Esophagus muscularis mucosa (tissue), 4 donors: ENCODE results near the gene TCP11. TPM values are rescaled to one million over a fixed set of nuclear protein-coding genes. Genes with fewer than 3 reads are reported as not detected.

ENCODE experiments used
- DNase-seq: peaks from one replicate; pipeline ENCODE4 v3.0.0-alpha.2; 2017; ENCODE audit errors: extremely low spot score
- H3K27ac ChIP-seq, 4 donors: fragments of 200-600 bp; sonication (generic); replicated peaks in 1 of 4; 1 replicate in 3 of 4; 2 replicates in 1 of 4; pipeline ENCODE4 v1.5.1; 2016 to 2019; ENCODE audit warnings: mild to moderate bottlenecking in 1 of 4
- H3K27me3 ChIP-seq, 4 donors: fragments of 200-600 bp; sonication (generic); one replicate each; pipeline versions ENCODE4 v1.5.1 to v1.6.0; 2016 to 2019
- H3K36me3 ChIP-seq, 4 donors: fragments of 200-600 bp; sonication (generic); one replicate each; pipeline ENCODE4 v1.5.1; 2016 to 2019
- H3K4me1 ChIP-seq, 4 donors: fragments of 200-600 bp; sonication (generic); one replicate each; pipeline ENCODE4 v1.5.1; 2016 to 2019
- H3K4me3 ChIP-seq, 4 donors: fragments of 200-600 bp; sonication (generic); 1 replicate in 2 of 4; 2 replicates in 2 of 4; pipeline ENCODE4 v1.5.1; 2016 to 2019; ENCODE audit warnings: mild to moderate bottlenecking in 4 of 4, moderate library complexity in 1 of 4
- H3K9me3 ChIP-seq, 4 donors: fragments of 200-600 bp; sonication (generic); 1 replicate in 3 of 4; 2 replicates in 1 of 4; pipeline ENCODE4 v1.5.1; 2016 to 2019
- EP300 ChIP-seq: sonication (generic); formaldehyde crosslinking; IDR thresholded peaks from one replicate; pipeline ENCODE4 v1.6.1; 2017; ENCODE audit warnings: antibody characterized with exemption
- POLR2A ChIP-seq: fragments of 450-650 bp; IDR thresholded peaks from one replicate; pipeline ENCODE4 v1.6.1; 2017; ENCODE audit warnings: antibody characterized with exemption, moderate library complexity, mild to moderate bottlenecking, low read depth
- POLR2AphosphoS5 ChIP-seq, 2 donors: sonication (generic); formaldehyde crosslinking; IDR thresholded peaks; one replicate each; pipeline ENCODE4 v1.6.1; 2017; ENCODE audit warnings: antibody characterized with exemption in 2 of 2
- WGBS: methylation state at CpG from one replicate; pipeline ENCODE4 v1.1.5; 2018; 5-methylcytosine and 5-hydroxymethylcytosine counted together
- intact Hi-C: fragments of 100-400 bp; cut with DNase I; formaldehyde crosslinking; loops from one replicate; pipeline ENCODE4 v1.15.1; 2023
- total RNA-seq, 4 donors: library from RNA; depleted of rRNA; stranded (reverse); fragments of >200 nt; gene quantifications; one replicate each; pipeline versions ENCODE4 v1.1.0 to v1.2.1, GENCODE V29; 2016
- TF ChIP-seq, protein P1 (sequence below), 3 experiments: fragments of 200-600 bp in 2 of 3; fragments of 450-650 bp in 1 of 3; sonication (generic) in 2 of 3; IDR thresholded peaks; one replicate each; pipeline ENCODE4 v1.5.1; 2017 to 2019; ENCODE audit warnings: antibody characterized with exemption in 3 of 3, mild to moderate bottlenecking in 2 of 3, moderate library complexity in 1 of 3

Gene TCP11
- total RNA-seq, 4 donors from 2014 or later = 0.75 to 1.1 (median 0.83) TPM; not detected in 1

DNA sequence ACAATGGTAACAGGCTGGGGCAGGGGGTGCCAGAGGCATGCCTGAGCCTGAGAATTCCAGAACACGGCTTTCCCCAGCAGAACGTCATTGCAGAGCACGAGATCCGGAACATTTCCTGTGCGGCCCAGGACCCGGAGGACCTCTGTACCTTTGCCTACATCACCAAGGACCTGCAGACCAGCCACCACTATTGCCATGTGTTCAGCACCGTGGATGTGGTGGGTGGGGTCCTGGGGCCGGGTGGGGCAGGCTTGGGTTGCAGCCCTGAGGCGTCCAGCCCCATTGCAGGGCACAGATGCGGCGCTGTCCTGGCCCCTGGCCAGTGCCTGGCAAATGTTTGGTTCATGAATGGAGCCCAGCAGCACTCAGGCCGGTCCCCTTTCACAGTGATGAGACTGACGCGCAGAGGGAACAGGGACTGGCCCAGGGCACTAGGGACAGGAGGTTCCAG lies 57.1 kb downstream of the TCP11 start:
- no peaks in the 10 kb centered on the region for H3K9me3 ChIP-seq
- no peak for TF ChIP-seq POLR2AphosphoS5 (IDR thresholded peaks at IDR 0.05)
- TF ChIP-seq, protein P1, sequence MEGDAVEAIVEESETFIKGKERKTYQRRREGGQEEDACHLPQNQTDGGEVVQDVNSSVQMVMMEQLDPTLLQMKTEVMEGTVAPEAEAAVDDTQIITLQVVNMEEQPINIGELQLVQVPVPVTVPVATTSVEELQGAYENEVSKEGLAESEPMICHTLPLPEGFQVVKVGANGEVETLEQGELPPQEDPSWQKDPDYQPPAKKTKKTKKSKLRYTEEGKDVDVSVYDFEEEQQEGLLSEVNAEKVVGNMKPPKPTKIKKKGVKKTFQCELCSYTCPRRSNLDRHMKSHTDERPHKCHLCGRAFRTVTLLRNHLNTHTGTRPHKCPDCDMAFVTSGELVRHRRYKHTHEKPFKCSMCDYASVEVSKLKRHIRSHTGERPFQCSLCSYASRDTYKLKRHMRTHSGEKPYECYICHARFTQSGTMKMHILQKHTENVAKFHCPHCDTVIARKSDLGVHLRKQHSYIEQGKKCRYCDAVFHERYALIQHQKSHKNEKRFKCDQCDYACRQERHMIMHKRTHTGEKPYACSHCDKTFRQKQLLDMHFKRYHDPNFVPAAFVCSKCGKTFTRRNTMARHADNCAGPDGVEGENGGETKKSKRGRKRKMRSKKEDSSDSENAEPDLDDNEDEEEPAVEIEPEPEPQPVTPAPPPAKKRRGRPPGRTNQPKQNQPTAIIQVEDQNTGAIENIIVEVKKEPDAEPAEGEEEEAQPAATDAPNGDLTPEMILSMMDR (IDR thresholded peaks at IDR 0.05) = no peak
- TF ChIP-seq POLR2A = no peak
- no peak for TF ChIP-seq EP300
- intact Hi-C loops = no loop called here
- peak overlapping the region; percentile 59 to 77 (median 70) for H3K27ac ChIP-seq
- peaks cover 18 to 90% (median 80%) of the 10 kb centered on the region in 4 donors for H3K4me1 ChIP-seq
- 83% methylated on average over 10 of the region's 14 CpGs for WGBS
- H3K36me3 ChIP-seq = peaks cover 98 to 100% (median 100%) of the 10 kb centered on the region in 4 donors
- H3K27me3 ChIP-seq = no peaks in the 10 kb centered on the region
- no peak overlapping the region for H3K4me3 ChIP-seq
- DNase-seq = no peak

DNA sequence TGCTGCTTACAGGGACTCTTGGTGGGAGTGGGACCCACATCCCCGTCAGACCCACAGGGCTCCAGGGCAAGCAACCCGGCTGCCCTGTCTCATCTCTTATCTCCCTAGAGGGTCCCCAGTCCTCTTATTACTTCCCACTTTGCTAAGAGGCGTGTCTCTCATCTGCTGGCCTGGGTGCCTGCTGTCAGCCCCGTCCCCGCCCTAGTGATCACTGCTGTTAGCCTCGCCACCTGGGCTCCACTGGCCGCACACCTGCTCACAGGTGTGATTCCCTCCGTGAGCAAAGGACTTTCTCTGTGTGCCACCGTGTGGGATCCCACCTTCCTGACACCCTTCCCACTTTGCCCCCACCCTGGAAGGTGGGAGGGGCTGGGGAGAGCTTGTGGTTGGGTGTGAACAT lies 57.6 kb downstream of the TCP11 start:
- H3K9me3 ChIP-seq = no peaks in the 10 kb centered on the region
- 88% methylated on average over 8 of the region's 9 CpGs for WGBS
- peaks cover 16 to 85% (median 75%) of the 10 kb centered on the region in 4 donors for H3K4me1 ChIP-seq
- intact Hi-C loops = no loop called here
- H3K36me3 ChIP-seq = peaks cover 98 to 100% (median 100%) of the 10 kb centered on the region in 4 donors
- DNase-seq = no peak
- no peaks in the 10 kb centered on the region for H3K27me3 ChIP-seq
- peak overlapping the region; percentile 59 to 77 (median 70) for H3K27ac ChIP-seq
- no peak for TF ChIP-seq POLR2AphosphoS5 (IDR thresholded peaks at IDR 0.05)
- no peak overlapping the region for H3K4me3 ChIP-seq

DNA sequence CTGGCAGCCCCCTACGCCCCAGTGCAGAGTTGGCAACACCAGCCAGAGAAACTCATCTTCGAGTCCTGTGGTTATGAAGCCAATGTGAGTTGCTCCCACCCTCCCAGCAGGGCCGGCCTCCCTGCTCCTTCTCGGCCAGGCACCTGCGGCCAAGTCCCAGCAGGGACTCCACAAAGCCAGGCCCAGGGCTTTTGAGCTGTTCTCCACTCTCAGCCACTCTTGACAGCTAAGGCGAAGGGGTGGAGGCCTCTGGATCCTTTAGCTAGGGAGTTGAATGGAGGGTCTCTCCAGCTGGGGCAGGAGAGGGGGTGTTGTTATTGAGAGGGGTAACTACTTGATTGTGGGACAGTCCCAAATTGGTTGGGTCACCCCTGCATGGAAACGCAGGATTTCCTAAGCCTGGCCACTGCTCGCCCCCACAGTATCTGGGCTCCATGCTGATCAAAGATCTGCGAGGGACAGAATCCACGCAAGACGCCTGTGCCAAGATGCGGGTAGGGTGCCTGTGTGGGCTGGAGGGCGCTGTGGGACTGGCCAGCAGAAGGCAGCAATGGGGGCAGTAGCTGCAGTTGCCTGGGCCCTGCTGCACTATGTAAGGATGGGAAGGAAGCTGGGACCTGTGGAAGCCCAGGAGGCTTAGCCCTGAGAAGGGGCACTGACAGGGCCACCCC lies 58.3 kb downstream of the TCP11 start:
- Histone ChIP-seq H3K4me3 (no peak overlapping the region), H3K27ac (peak overlapping the region; percentile 59 to 77 (median 70)), H3K9me3 (no peaks in the 10 kb centered on the region), H3K27me3 (no peaks in the 10 kb centered on the region), H3K4me1 (peaks cover 16 to 78% (median 68%) of the 10 kb centered on the region in 4 donors), H3K36me3 (peaks cover 96 to 100% (median 100%) of the 10 kb centered on the region in 4 donors)
- intact Hi-C loops = no loop called here
- WGBS = 92% methylated on average over 8 of the region's 13 CpGs
- DNase-seq = no peak
- TF ChIP-seq POLR2AphosphoS5 (IDR thresholded peaks at IDR 0.05) (no peak), EP300 (no peak), POLR2A (no peak)
- TF ChIP-seq, protein P1 (IDR thresholded peaks at IDR 0.05) = no peak

DNA sequence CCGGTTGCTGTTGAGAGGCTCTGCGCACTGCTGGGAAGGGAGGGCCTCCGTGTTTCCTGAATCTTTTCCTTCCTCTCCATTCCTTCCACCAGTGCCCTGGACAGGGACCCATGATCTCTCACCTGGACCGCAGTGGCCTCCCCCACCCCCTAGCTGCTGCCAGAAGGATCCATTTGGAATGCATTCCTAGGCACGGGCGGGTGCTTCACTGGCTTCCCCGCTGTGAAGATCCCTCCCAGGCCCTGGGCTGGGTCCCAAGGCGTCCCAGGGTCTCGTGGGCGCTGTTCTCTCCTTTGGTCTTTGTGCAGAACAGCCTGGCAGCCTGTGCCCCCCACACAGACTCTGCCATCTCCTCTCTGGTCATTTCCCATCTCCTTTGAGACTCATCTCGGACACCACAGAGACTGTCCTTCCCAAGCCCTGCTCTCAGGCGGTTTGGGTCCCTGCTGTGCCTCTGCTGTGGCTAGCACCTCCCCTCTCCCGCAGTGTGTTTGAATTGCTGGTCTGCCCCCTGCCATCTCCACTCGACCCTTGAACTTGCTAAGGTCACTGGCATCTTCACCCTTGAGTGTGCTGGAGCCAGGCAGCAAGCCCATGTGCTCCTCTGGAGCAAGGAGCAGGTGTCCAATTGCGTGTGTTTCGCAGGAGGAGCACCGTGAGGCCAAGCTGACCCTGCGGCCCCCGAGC lies 59.0 kb downstream of the TCP11 start:
- Histone ChIP-seq H3K4me3 (no peak overlapping the region), H3K36me3 (peaks cover 90 to 100% (median 100%) of the 10 kb centered on the region in 4 donors), H3K9me3 (no peaks in the 10 kb centered on the region), H3K4me1 (peaks cover 16 to 71% (median 63%) of the 10 kb centered on the region in 4 donors), H3K27ac (peak overlapping the region; percentile 59 to 77 (median 70)), H3K27me3 (no peaks in the 10 kb centered on the region)
- TF ChIP-seq POLR2A (no peak), EP300 (no peak), POLR2AphosphoS5 (IDR thresholded peaks at IDR 0.05) (no peak)
- TF ChIP-seq, protein P1 (IDR thresholded peaks at IDR 0.05) = no peak
- intact Hi-C loops = no loop called here
- DNase-seq = no peak
- 69% methylated on average over 16 of the region's 19 CpGs for WGBS

DNA sequence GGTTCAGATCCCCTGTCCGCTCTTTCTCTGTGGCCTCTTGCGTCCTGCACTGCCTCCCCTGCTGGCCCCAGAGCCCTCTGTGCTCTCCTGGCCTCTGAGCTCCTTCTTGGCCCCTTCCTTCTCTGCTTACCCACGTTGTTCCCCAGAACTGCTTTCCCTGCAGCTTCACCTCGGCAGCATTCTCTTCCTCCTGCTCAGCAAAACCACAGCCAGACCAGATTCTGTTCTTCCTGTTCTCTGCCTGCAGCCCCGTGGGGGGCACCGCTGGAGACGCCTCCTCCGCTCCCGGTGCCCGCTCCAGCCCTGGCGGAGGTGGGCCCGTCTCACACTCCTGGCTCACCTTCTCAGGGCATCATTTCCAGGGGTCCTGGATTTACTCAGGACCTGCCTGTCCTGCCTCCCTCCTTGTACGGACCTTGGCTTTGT lies 59.7 kb downstream of the TCP11 start:
- Histone ChIP-seq H3K4me3 (no peak overlapping the region), H3K4me1 (peaks cover 16 to 67% (median 58%) of the 10 kb centered on the region in 4 donors), H3K27ac (peak overlapping the region; percentile 59 to 77 (median 70)), H3K36me3 (peaks cover 87 to 100% (median 100%) of the 10 kb centered on the region in 4 donors), H3K27me3 (no peaks in the 10 kb centered on the region), H3K9me3 (no peaks in the 10 kb centered on the region)
- intact Hi-C loops = no loop called here
- TF ChIP-seq EP300 = no peak
- no peak for TF ChIP-seq POLR2AphosphoS5 (IDR thresholded peaks at IDR 0.05)
- TF ChIP-seq, protein P1 (IDR thresholded peaks at IDR 0.05) = no peak
- TF ChIP-seq POLR2A = no peak
- 65% methylated on average over 13 of the region's 13 CpGs for WGBS
- no peak for DNase-seq
